ENCODE results near the gene HDAC11. TPM values are rescaled to one million over a fixed set of nuclear protein-coding genes. Genes with fewer than 3 reads are reported as not detected.

The HDAC11 gene
- total and polyA plus RNA-seq, 10 donors = 2.5 to 11.2 (median 6.3) TPM

DNA sequence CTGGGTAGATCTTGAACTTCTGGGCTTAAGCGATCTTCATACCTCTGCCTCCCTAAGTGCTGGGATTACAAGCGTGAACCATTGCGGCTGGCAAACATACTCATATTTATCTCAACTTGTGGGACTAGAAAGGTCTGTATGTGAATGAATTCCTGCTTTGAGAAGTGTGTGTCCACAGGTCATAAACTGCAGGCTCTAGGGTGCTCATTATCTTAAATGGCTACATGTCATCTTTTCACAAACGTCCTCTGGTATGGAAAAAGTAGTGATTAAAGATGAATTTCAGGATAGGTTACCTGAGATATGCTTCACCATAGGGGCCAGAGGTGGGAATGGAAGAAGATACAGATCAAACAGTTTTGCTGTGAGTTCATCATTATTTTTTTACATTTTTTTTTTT, 7.8 kb upstream of the HDAC11 start:
- no peak for DNase-seq
- no peaks in the 10 kb centered on the region for H3K9me3 ChIP-seq
- intact Hi-C loops (cut with DNase I; ENCODE audit: low total_unique reads) = no loop called here
- no peaks in the 10 kb centered on the region for H3K4me1 ChIP-seq
- TF ChIP-seq, protein P1, sequence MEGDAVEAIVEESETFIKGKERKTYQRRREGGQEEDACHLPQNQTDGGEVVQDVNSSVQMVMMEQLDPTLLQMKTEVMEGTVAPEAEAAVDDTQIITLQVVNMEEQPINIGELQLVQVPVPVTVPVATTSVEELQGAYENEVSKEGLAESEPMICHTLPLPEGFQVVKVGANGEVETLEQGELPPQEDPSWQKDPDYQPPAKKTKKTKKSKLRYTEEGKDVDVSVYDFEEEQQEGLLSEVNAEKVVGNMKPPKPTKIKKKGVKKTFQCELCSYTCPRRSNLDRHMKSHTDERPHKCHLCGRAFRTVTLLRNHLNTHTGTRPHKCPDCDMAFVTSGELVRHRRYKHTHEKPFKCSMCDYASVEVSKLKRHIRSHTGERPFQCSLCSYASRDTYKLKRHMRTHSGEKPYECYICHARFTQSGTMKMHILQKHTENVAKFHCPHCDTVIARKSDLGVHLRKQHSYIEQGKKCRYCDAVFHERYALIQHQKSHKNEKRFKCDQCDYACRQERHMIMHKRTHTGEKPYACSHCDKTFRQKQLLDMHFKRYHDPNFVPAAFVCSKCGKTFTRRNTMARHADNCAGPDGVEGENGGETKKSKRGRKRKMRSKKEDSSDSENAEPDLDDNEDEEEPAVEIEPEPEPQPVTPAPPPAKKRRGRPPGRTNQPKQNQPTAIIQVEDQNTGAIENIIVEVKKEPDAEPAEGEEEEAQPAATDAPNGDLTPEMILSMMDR (IDR thresholded peaks at IDR 0.05 in 8 of 11, conservative IDR thresholded peaks at IDR 0.05 in 3 of 11) = no peak
- no peak for TF ChIP-seq POLR2AphosphoS5 (IDR thresholded peaks at IDR 0.05)
- TF ChIP-seq POLR2A (IDR thresholded peaks at IDR 0.05) = no peak
- no peak overlapping the region for H3K4me3 ChIP-seq
- 84 to 90% (median 89%) methylated on average over 4 of the region's 4 CpGs for WGBS, 5 donors
- no peaks in the 10 kb centered on the region for H3K36me3 ChIP-seq
- peaks cover 0 to 16% (median 4%) of the 10 kb centered on the region in 7 donors for H3K27me3 ChIP-seq (replicated peaks in 1 of 7)
- no peak overlapping the region for H3K27ac ChIP-seq

DNA sequence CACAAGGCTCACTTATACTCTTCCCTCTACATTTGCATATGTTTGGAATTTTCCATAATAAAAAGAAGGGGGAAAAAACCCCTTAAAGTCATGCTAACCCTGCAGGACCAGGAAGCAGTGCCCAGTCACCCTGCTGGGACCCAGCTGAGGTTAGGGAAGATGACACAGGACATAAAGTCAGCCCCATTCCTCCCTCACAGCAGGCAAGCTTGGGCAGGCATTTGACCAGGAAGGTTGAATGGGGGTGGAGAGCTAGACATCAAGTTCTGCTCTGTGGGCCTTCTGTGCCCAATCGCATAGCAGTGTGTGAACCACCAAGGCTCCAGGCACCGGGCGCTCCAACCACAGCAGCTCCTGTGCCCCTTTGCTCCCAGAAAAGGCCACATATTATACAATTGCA, 7.1 kb upstream of the HDAC11 start:
- 93 to 100% (median 97%) methylated on average over 3 of the region's 3 CpGs for WGBS, 5 donors
- DNase-seq = peak; percentile 17
- Histone ChIP-seq H3K36me3 (no peaks in the 10 kb centered on the region), H3K4me1 (no peaks in the 10 kb centered on the region), H3K27me3 (replicated peaks in 1 of 7) (peaks cover 0 to 16% (median 4%) of the 10 kb centered on the region in 7 donors), H3K9me3 (no peaks in the 10 kb centered on the region), H3K27ac (no peak overlapping the region), H3K4me3 (no peak overlapping the region)
- intact Hi-C loops (cut with DNase I; ENCODE audit: low total_unique reads) = no loop called here
- TF ChIP-seq POLR2AphosphoS5 (IDR thresholded peaks at IDR 0.05) (no peak), POLR2A (IDR thresholded peaks at IDR 0.05) (no peak)
- TF ChIP-seq, protein P1 (IDR thresholded peaks at IDR 0.05 in 8 of 11, conservative IDR thresholded peaks at IDR 0.05 in 3 of 11) = no peak

DNA sequence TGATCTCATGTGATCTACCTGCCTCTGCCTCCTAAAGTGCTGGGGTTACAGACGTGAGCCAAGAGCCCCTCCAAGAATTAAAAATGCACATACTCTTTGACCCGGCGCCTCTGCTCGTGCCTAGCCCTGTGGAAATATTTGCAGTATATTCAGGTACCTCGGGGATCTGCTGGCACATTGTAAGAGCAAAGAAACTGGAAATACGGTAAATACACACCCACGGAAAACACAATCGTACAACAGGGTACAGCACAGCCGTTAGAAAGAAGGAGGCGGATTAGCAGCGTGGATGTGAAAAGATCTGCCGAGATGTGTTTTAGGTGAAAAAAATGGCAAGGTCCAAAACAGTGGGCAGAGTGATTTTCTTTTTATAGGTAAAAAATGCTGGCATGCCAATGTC, 6.1 kb upstream of the HDAC11 start:
- Histone ChIP-seq H3K27ac (no peak overlapping the region), H3K4me1 (peaks cover 3 to 8% (median 4%) of the 10 kb centered on the region in 6 donors), H3K27me3 (replicated peaks in 1 of 7) (peaks cover 0 to 16% (median 4%) of the 10 kb centered on the region in 7 donors), H3K4me3 (no peak overlapping the region), H3K9me3 (no peaks in the 10 kb centered on the region), H3K36me3 (no peaks in the 10 kb centered on the region)
- no peak for TF ChIP-seq POLR2A (IDR thresholded peaks at IDR 0.05)
- no peak for TF ChIP-seq POLR2AphosphoS5 (IDR thresholded peaks at IDR 0.05)
- TF ChIP-seq, protein P1 (IDR thresholded peaks at IDR 0.05 in 8 of 11, conservative IDR thresholded peaks at IDR 0.05 in 3 of 11) = no peak
- intact Hi-C loops (cut with DNase I; ENCODE audit: low total_unique reads) = no loop called here
- 83 to 88% (median 84%) methylated on average over 12 of the region's 12 CpGs for WGBS, 5 donors
- DNase-seq = peak; percentile 35

DNA sequence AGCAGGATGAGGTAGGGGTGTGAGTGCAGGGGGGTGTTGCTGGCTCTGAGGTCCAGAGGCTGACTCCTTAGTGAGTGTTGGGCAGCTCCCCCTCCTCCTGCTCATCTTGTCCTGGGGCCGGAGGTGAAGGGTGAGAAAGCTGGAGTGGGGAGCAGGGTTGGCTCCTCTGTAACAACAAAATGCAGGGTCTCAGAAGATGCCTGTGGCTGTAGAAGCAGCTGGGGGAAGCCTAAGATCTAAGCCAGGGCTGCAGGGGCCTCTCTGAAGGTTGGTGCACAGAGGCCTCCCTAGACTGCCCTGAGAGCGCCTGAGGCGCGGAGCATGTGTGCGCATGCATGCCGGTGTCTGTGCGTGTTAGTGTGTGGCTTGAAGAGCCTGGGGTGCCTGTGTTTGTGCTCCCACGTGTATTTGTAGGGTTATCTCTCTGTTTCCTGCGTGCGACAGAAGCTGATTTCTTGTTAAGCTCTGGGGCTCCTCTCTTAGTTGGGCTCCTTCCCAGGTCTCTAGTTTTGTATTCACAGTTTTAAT, 5.3 kb upstream of the HDAC11 start:
- Histone ChIP-seq H3K27me3 (replicated peaks in 1 of 7) (peaks cover 0 to 16% (median 4%) of the 10 kb centered on the region in 7 donors), H3K9me3 (no peaks in the 10 kb centered on the region), H3K27ac (no peak overlapping the region), H3K4me1 (peaks cover 6 to 14% (median 9%) of the 10 kb centered on the region in 6 donors), H3K36me3 (no peaks in the 10 kb centered on the region), H3K4me3 (no peak overlapping the region)
- TF ChIP-seq, protein P1 (IDR thresholded peaks at IDR 0.05 in 8 of 11, conservative IDR thresholded peaks at IDR 0.05 in 3 of 11) = no peak
- no peak for TF ChIP-seq POLR2A (IDR thresholded peaks at IDR 0.05)
- 81 to 92% (median 86%) methylated on average over 10 of the region's 10 CpGs for WGBS, 5 donors
- peak; percentile 54 for DNase-seq
- intact Hi-C loops (cut with DNase I; ENCODE audit: low total_unique reads) = no loop called here
